Adrenal gland (tissue), 12 donors: ENCODE measurements around the gene SPRR1A. TPM values are rescaled to one million over a fixed set of nuclear protein-coding genes. Genes with fewer than 3 reads are reported as not detected.

Experiments
- DNase-seq, 7 donors: peaks; one replicate each; pipeline ENCODE4 v3.0.0-alpha.2; 2019 to 2020
- H3K27ac ChIP-seq, 5 donors: fragments of 200-600 bp; sonication (generic) in 4 of 5; 1 replicate in 3 of 5; 2 replicates in 2 of 5; pipeline versions ENCODE4 v1.5.1 to v1.8.0; 2016 to 2020; ENCODE audit warnings: mild to moderate bottlenecking in 1 of 5
- H3K27me3 ChIP-seq: fragments of 200-600 bp; 2 replicates; pipeline ENCODE4 v1.8.0; 2021
- H3K36me3 ChIP-seq, 2 donors: fragments of 200-600 bp; replicated peaks in 1 of 2; 1 replicate in 1 of 2; 2 replicates in 1 of 2; pipeline versions ENCODE4 v1.5.1 to v1.8.0; 2018 to 2022
- H3K4me1 ChIP-seq, 2 donors: fragments of 200-600 bp; replicated peaks in 1 of 2; 1 replicate in 1 of 2; 2 replicates in 1 of 2; pipeline versions ENCODE4 v1.5.1 to v1.8.0; 2018 to 2021
- H3K4me3 ChIP-seq, 4 donors: fragments of 200-600 bp; sonication (generic) in 3 of 4; one replicate each; pipeline ENCODE4 v1.5.1; 2016 to 2018
- H3K9me3 ChIP-seq, 3 donors: fragments of 200-600 bp; sonication (generic) in 1 of 3; replicated peaks in 1 of 3; 1 replicate in 2 of 3; 2 replicates in 1 of 3; pipeline versions ENCODE4 v1.5.1 to v1.8.0; 2016 to 2021
- POLR2A ChIP-seq, 2 donors: fragments of 450-650 bp; IDR thresholded peaks; one replicate each; pipeline ENCODE4 v1.6.1; 2017; ENCODE audit warnings: antibody characterized with exemption in 2 of 2, mild to moderate bottlenecking in 2 of 2, moderate library complexity in 1 of 2
- WGBS, 4 donors: extraction: QIAGEN DNeasy Blood & Tissue Kit in 2 of 4; methylation state at CpG; one replicate each; pipeline versions ENCODE4 v1.1.5 to v1.1.7; 2013 to 2017; 5-methylcytosine and 5-hydroxymethylcytosine counted together
- intact Hi-C, 2 donors: fragments of 100-400 bp; cut with DNase I; formaldehyde crosslinking; loops; one replicate each; pipeline versions ENCODE4 v1.14.1 to v1.15.0; 2022 to 2023
- polyA plus RNA-seq, 3 donors: library from polyadenylated mRNA; stranded (reverse); fragments of 200-250 nt in 2 of 3; fragments of 350-450 nt in 1 of 3; fragmentation: Illumina TruSeq in 1 of 3; extraction: RNeasy Lipid Tissue Mini Kit (QIAGEN cat#74804) in 1 of 3; gene quantifications; one replicate each; pipeline ENCODE4 v1.2.3, GENCODE V29; 2013 to 2014
- total RNA-seq, 9 donors: library from RNA; depleted of rRNA in 4 of 9; stranded (reverse); fragments of >200 nt in 4 of 9; fragments of 120-200 nt in 1 of 9; fragmentation: NEBNext Ultra II Directional in 1 of 9; extraction: Animal tissue kit (Norgen Biotek cat#: 25700) in 1 of 9; gene quantifications; one replicate each; pipeline versions ENCODE4 v1.1.0 to v1.2.4, GENCODE V29; 2013 to 2023
- TF ChIP-seq, protein P1 (sequence below), 6 experiments: fragments of 450-650 bp in 4 of 6; fragments of 200-600 bp in 2 of 6; sonication (generic) in 1 of 6; IDR thresholded peaks; 1 replicate in 5 of 6; 2 replicates in 1 of 6; pipeline versions ENCODE4 v1.5.1 to v1.8.0; 2016 to 2021; ENCODE audit warnings: antibody characterized with exemption in 6 of 6, mild to moderate bottlenecking in 2 of 6, moderate library complexity in 1 of 6
- donor health status: healthy with polysubstance abuse.
- donor health status: Bipolar disorder and iron deficiency.
- donor health status: DM: yes; HTN: yes; CAD: no.
- donor health status: DM: no; HTN: no; CAD: no.
- donor health status: DM: no; HTN: no; CAD: no.
- donor health status: DM: yes; HTN: yes; CAD: no.

The SPRR1A gene
- total and polyA plus RNA-seq, 12 donors = not detected

DNA sequence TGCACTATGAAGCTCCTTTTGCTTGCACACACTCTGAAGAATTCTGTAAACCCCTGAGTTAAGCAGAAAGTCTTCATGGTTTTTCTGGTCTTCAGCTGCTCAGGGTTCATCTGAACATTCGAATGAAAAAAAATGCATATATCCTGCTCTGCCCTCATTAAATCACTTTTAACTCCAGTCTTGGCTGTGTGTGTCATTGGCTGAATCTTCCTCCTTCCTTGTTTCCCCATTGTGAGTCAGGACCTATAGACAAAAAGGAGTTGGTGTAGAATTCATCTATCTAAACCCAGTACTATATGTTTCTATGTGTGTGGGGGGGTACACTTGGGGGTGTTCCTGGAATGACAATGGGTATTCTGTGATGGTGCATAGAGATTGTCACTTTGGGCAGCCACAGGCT lies 40.5 kb downstream of the SPRR1A start:
- no peak overlapping the region for H3K4me3 ChIP-seq
- no peak for TF ChIP-seq POLR2A (IDR thresholded peaks at IDR 0.05)
- TF ChIP-seq, protein P1, sequence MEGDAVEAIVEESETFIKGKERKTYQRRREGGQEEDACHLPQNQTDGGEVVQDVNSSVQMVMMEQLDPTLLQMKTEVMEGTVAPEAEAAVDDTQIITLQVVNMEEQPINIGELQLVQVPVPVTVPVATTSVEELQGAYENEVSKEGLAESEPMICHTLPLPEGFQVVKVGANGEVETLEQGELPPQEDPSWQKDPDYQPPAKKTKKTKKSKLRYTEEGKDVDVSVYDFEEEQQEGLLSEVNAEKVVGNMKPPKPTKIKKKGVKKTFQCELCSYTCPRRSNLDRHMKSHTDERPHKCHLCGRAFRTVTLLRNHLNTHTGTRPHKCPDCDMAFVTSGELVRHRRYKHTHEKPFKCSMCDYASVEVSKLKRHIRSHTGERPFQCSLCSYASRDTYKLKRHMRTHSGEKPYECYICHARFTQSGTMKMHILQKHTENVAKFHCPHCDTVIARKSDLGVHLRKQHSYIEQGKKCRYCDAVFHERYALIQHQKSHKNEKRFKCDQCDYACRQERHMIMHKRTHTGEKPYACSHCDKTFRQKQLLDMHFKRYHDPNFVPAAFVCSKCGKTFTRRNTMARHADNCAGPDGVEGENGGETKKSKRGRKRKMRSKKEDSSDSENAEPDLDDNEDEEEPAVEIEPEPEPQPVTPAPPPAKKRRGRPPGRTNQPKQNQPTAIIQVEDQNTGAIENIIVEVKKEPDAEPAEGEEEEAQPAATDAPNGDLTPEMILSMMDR (IDR thresholded peaks at IDR 0.05) = no peak
- WGBS, 4 donors = 71 to 91% (median 85%) methylated on average over 1 of the region's 1 CpG
- intact Hi-C loops = no loop called here
- DNase-seq = no peak
- H3K4me1 ChIP-seq = no peaks in the 10 kb centered on the region
- no peaks in the 10 kb centered on the region for H3K27me3 ChIP-seq
- no peak overlapping the region for H3K27ac ChIP-seq
- no peaks in the 10 kb centered on the region for H3K36me3 ChIP-seq
- H3K9me3 ChIP-seq = no peaks in the 10 kb centered on the region

DNA sequence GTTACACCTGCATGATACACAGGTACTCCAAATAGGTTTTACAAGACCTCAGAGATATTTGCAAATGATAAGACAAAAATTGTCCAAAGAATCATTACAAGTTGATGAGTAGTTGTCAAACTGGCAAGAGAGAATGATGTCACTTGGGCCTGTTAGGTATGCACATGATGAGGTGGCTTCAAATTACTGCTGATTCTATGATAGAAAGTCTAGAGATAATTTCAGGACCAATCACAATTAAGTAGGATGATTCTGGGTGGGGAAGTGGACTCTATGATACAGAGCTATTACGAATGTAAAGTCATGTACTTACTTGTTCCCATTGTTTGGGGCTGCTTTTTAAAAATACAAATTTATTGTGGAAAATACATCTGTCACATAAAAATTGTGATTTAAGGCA lies 41.9 kb downstream of the SPRR1A start:
- Histone ChIP-seq H3K4me1 (no peaks in the 10 kb centered on the region), H3K27ac (no peak overlapping the region), H3K36me3 (no peaks in the 10 kb centered on the region), H3K9me3 (no peaks in the 10 kb centered on the region), H3K27me3 (no peaks in the 10 kb centered on the region), H3K4me3 (no peak overlapping the region)
- DNase-seq = no peak
- no peak for TF ChIP-seq POLR2A (IDR thresholded peaks at IDR 0.05)
- TF ChIP-seq, protein P1 (IDR thresholded peaks at IDR 0.05) = no peak
- intact Hi-C loops = no loop called here
- WGBS, 4 donors = 68 to 90% (median 85%) methylated on average over 1 of the region's 1 CpG

DNA sequence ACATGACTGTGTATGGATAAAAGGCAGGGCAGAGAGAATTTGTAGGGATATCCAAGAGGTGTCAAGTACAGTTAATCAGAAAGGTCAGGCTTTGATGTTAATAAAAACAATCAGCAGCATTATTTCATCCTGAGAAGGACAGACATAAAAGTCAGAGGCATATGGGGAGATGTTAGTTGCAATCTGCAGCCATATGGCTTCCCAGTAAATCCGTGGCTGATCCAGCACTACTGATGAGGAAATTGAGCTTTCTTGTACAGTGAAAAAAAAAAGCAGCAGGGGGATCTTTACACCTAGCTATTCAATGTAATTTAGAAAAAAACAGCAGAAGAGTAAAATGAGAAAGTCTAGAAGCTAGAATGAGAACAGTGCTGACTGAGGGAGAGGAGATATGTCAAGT lies 44.9 kb downstream of the SPRR1A start:
- no peak overlapping the region for H3K27ac ChIP-seq
- intact Hi-C loops = no loop called here
- no peak for DNase-seq
- 54 to 80% (median 72%) methylated on average over 1 of the region's 1 CpG for WGBS, 4 donors
- no peaks in the 10 kb centered on the region for H3K9me3 ChIP-seq
- TF ChIP-seq POLR2A (IDR thresholded peaks at IDR 0.05) = no peak
- TF ChIP-seq, protein P1 (IDR thresholded peaks at IDR 0.05) = no peak
- H3K27me3 ChIP-seq = no peaks in the 10 kb centered on the region
- H3K4me1 ChIP-seq = no peaks in the 10 kb centered on the region
- no peaks in the 10 kb centered on the region for H3K36me3 ChIP-seq
- no peak overlapping the region for H3K4me3 ChIP-seq

DNA sequence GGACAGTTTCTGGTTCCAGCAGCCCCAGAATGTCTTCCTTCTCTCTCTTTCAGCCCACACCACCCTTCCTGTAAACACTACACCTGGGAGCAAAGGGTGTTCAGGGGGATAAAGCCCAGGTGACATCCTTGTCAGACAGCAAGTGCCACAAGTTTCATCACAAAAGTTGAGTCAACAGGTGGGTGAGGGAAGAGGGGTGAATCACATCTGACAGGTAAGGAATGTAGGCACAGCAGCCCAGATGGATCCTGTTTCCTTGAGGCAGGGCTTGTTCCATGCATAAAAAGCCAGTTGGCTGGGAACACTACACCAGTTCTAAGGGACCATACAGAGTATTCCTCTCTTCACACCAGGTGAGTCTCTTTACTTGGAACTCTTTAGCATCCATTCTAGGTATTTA lies 47.0 kb downstream of the SPRR1A start, which contains the start of gene SPRR1B:
Gene SPRR1B (plus strand): TSS at position 309 of the 400 bp plus-strand sequence. CDS start 1,143 bp downstream, outside the sequence.
- TF ChIP-seq, protein P1 (IDR thresholded peaks at IDR 0.05) = no peak
- TF ChIP-seq POLR2A (IDR thresholded peaks at IDR 0.05) = no peak
- intact Hi-C loops = no loop called here
- Histone ChIP-seq H3K9me3 (no peaks in the 10 kb centered on the region), H3K4me3 (no peak within 1 kb of the TSS), H3K36me3 (no peaks in the 10 kb centered on the region), H3K27ac (no peak within 1 kb of the TSS), H3K4me1 (no peaks in the 10 kb centered on the region), H3K27me3 (no peaks in the 10 kb centered on the region)
- DNase-seq = no peak
